ENCODE data around the gene P3H2.

P3H2 gene

DNA sequence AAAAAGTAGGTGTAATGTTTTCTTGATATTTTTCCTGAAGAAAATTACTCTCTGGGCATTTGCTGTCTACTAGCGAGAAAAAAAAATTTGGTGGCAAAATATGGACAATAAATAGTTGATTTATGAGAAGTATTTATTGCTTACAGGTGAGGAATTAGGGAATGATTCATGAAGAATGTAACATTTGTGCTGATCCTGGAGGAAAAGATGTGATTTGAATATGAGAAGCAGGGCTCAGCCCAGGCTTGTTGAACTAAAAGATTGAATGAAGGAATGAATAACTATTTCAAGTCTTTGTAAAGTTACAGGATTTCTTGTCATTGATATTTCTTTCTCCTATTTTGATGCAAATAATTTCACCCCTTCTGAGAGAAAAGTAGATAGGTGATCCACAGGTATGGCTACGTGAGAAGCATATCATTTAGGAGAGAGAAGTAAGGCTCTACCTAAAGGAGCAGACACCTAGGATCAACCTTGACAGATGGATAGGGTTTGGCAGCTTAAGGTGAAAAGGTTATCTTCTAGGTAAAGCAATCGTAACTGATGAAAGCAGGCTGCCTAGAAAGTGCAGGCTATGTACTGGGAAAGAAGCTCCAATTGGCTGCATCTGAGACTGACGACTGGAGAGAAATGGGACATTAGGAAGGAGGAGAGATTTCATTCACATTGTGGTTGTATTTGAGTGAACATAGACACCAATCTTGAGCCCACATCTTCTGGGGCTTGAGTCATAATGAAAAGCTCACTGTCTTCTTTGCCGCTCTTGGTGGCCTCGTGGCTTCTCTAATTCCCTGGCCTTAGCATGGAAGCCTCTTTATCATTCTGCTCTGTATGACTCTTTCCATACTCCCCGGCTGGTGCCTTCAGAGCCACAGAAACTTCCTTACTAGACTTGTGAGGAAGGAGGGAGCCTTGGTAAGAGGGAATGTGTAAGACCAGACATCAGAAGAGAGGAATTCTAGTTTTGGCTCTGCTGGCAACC lies 106.5 kb downstream of the P3H2 start:
- DNase-seq = no peak

DNA sequence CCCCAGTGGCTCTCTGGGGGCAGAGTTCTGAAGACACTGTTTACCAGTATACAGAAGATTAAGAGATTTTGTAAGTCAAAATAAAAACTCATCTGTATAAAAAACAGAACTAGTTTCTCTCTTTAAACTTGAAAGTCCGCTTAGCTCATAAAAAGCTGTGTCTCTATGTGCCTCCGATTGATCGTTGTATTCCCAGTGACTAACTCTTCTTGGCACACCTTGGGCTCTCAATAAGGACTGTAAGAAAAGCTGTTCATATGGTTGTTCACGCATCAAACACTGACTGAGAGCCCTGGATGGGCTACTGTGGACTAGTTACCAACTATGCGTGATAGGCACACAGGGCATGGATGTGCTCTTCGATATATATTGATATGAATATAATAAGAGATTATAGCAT lies 107.9 kb downstream of the P3H2 start:
- no peak for DNase-seq

DNA sequence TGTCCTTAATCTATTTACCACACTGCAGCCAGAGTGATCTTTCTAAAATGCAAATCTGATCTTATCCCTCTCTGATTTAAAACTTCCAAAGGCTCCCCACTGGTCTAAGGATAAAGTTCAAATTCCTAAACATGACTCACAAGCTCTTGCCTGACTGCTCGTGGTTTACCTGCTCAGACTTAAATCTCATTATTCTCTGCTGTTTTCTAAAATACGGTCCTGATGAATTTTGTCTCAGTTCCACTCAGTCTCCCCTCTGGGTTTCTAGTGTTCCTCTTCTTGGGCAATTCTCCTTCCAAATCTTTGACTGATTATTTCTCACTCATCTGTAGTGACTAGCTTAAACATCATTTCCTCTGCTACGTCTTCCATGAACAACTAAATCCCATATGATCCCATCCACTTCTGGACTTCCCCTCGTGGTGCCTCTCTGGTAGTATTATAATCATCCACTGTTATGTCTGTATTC lies 108.3 kb downstream of the P3H2 start:
- no peak for DNase-seq

DNA sequence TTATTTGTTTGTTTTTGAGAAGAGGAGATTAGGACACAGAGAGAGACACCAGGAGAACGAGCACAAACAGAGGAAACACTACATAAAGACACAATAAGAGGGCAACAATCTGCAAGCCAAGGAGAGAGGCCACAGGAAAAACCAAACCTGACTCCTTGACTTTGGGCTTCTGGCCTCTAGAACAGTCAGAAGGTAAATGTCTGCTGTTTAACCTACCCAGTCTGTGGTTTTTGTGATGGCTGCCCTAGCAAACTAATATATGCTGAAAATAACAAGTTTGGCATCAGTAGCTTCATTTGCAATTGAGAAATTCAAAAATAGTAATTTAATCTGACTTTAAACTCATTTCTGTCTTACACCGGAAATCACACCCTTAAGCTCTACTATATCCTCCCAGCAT lies 110.2 kb downstream of the P3H2 start:
- DNase-seq = no peak

DNA sequence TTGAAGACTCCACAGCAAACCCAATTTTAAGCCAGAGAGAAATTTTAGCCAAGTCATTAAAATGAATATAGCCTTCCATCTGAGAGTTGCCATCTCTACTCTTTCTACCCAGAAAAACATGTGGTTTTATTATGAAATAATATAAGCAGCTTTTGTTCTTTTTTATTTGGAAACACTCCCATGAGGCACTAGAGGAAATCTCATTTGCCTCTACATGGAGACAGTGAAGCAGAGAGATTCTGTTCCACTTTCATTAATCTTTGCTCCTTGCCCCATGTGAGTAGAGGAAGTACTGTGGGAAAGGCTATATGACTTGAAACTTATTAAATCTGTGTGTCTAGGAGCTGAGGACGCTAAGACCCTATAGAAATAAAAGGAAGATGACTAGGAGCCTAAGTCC lies 111.1 kb downstream of the P3H2 start:
- DNase-seq = no peak

DNA sequence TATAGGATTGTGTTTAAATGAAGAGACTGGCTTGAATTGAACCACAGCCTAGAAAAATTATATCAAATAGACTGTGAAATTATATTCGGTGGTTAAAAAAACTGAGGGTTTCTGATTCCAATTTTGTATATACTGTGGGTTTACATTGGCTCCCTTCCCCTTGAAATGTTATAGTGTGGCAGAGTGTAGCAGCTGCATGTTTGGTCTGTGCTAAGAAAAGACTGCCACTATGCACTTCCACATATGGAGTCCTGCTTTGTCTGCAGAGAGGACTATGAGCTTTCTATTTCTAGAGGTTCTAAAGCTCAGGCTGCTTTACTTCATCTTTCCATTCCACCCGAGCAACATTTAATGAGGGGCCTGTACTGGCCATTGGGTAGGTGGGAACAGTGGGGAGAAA lies 112.3 kb downstream of the P3H2 start:
- no peak for DNase-seq

DNA sequence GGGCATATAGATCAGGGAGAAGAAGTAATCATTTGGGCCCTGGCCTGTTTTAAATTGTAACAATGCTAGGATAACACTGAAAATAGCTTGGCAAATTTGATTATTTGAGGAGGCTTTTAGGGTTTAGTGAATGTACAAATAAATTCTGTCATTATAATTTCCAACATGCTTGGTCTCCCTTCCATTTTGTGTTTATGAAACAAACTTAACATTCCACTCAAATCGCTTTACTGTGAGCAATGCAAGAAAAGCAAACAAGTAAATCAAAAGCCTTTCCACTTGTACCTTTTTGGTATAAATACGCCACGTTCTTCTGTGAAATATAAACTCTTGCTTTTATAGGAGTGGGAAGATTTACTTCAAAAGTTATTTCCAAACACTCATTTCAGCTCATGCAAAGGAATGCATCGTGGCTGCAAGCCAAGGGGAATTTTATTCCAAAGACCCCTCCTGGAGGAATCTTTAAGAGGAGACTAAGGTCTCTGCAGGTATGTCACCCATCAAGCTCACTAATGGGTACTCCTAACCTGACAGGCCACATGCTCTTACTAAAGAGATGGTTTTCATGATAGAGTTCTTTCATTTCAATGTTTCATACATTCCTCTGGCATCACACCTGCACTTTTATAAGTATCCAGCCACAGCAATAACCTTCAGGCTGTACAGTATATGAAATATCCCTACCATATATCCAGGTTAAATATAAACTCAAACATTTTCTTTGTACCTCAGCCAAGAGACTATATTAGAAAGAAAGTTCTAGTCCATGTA lies 115.2 kb downstream of the P3H2 start:
- DNase-seq = no peak

DNA sequence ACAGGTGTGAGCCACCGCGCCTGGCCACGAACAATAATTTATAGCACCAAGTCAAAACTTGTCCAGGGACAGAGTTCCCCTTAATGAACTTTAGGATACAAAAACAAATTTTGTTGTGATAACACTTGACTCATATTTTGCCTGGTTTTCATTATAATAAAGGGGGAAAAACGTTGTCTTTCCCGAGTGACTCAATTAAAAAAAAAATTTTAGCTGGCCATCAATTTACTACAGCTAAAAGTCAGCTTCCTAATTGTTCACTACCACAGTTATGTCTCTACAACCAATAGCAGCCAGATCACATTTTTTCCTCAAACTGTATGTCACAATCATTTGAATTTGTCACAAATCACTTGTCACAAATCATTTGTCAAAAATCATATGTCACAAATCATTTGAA lies 116.0 kb downstream of the P3H2 start:
- no peak for DNase-seq

DNA sequence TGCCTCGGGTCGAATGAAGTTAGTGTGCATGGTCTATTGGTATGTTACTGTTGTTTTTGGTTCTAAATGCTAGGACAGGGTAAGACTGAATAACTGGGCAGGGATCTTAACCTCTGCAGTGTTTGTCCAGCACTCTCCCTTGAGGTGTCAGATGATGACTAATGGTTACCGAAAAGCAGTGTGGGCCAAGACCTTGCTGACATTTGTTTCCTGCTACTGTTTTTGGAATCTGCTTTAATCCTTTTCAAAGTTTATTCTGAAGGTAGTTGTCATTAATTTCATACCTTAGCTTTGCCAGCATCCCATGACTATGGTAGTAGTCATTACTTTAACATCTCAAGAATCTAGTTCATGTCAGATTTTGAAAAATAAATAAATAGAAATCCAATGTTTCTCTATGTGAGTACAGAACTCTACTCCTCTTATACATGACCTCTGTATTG lies 117.0 kb downstream of the P3H2 start:
- no peak for DNase-seq

DNA sequence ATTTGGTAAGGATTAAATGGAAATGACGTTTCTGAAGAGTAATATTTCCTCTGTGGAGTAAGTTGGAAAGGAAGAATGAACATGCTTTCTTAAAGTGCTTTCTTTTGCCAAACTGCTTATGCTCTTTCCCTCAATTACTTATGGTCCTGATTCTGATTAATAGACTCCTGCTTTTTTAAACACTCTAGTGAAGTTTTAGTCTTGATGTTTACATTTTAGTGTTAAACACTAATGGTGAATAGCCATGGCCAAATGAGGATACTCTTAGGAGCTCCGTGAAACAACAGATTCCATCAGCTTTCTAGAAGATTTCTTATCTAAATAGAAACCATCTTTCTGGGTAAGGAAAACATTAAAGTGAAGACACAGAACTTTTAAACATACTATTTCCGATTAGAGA lies 117.6 kb downstream of the P3H2 start:
- DNase-seq = no peak

DNA sequence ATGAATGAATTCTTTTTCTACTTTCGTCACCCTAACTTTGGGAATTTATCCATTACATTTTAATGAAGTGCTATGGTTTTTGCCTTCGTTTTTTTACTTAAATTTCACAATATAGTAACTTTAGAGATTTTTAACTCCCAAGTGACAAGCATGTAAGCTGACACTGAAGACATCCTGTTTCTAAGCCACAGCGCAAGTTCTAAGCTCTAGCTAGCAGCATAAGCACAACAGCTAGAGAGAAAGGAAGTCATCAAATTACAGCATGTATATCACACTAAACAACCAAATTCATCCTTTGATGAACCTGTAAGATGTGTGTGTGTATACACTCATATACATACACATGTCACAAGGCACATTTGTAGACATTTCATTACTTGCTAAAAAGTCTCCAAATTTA lies 119.3 kb downstream of the P3H2 start:
- no peak for DNase-seq

DNA sequence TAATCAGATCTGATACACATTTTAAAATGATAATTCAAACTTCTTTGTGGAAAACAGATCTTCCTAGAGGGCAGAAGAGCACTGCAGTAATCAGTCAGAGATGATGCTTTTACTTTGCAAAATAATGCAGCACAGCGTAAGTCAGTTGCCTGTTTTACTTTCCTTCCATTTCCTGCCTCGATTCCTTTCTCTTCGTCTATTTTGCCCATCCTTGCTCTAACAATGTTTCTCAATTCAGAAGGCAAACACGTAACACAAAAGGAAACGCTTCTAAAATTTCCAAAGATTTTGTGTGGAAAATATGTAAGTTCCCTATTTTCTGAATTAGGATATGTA lies 119.9 kb downstream of the P3H2 start:
- DNase-seq = no peak

DNA sequence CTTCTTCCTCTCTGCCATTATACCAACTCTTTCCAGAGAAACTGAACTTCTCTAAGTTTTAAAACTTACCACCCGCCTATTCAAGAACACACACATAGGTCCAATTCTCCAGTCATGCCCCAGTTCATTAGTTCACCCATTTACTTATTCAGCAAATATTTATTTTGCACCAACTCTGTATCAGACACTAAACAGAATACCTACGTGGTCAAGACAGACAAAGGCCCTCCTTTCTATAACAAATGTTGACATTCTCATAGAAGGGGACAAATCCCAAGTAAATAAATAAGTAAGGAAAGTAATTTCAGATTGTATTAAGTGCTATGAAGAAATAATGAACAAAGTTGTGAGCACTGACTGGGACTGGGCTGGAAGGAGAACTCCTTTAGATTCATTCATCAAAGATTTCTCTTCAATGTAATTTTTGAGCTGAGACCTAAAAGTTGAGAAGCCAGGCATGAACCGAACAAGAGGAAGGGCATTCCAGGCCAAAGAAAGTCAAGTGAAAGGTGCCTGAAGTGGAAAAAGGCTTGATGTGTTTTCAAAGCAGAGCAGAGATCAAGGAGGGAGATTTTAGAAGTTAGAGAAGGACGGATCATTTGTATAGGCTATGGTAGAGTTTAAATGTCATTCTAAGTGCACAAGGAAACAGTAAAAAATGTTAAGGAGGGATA lies 120.4 kb downstream of the P3H2 start:
- no peak for DNase-seq

DNA sequence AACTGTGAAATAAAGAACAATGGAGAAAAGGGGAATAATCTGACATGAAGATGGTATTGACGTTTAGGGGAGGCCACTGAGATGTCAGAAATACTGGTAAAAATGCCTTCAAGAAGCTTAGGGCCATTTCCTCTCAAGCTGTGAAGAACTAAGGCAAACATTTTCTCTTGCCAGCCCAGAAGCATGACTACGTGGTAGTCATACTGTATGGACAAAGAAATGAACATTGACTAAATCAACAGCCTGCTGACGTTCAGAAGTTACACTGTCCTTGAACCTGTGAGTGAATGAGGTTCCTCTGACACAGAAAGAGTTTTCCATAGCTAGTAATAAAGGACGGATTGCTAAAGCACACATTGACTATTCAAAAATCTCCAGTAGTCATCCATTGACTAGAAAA lies 121.0 kb downstream of the P3H2 start:
- DNase-seq = no peak

DNA sequence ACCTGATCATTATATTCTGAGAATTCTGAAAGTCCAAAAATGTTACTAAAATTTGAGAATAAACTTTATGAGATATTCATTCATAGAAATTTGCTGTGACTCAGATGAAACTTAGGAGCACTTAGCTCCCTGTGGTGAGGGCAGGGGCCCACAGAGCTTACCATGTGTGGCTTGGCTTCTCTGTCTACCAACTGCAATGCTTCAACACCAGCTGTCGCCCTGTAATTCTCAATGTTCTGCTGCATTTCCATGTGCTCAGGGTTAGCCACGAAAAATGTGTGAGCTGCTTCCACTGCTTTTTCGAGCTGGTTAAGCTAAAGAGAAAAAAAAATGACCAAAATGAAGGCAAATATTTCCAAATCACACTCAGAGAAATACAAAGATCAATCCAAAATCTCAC lies 125.6 kb downstream of the P3H2 start:
- DNase-seq = no peak

DNA sequence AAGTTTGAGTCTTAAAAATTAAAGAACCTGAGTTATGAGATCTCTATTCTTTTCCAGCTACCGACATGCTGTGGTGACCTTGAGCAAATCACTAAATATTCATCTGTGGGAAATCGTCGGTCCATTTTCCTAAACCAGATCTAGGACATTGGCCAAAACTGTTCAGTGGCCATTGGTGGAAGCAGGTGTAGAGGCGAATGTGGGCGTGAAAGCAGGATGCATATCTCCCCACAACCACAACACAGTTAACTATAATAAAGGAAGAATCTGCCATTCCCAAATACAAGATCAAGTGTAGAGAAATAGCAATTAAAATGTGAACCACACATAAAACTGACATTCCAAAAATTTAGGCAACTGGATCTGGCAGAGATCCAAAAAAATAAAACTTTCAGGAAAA lies 129.9 kb downstream of the P3H2 start:
- DNase-seq = no peak

DNA sequence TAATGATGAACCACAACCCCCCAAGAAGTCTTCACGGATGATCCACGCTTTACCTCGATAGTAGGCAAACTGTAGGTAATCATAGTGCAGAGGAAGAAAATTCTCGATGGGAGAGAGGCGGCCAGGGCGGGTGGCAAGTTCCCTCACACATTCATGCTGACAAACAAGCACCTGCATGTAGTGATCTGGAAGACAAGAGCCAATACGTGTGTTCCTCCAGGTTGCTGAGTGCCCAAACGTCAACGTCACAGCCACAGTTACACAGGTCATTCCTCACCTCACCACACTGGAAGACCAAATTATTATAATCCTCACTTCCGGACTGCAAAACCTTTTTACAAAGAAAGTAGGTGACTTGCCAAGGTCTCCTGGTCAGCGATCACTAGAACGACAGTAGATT lies 131.8 kb downstream of the P3H2 start:
- DNase-seq = no peak

DNA sequence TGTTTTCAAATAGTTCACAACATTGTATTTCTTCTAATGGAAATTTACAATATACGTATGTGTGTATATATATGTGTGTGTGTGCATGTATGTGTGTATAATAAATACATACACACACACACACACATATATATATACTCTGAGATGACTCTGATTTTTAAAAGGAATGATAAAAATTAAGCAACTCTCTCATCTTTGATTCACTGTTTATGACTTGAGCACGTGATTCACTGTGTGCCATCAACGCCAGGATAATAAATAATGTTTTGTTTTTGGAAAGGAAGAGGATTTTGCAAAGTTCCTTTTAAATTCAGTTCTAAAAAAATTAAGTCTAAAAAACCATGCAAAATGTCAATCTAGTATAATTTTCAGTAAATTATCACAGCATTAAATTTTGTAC lies 132.4 kb downstream of the P3H2 start:
- DNase-seq = no peak

DNA sequence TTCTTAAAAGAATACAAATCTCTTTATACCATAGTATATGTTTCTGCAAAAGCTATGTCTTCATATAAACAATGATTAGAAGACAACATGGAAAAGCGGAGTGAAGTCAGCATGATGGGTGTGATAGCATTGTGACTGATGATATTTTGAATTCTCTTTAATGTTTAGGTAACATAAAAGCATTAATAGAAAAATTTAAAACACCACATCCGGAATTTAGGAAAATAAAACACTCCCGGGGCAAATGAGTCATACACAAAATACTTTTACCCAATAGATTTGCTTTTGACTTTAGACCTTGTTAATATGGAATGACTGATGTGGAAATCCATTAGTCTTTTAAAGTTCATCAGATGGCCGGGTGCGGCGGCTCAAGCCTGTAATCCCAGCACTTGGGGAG lies 134.7 kb downstream of the P3H2 start:
- DNase-seq = no peak

DNA sequence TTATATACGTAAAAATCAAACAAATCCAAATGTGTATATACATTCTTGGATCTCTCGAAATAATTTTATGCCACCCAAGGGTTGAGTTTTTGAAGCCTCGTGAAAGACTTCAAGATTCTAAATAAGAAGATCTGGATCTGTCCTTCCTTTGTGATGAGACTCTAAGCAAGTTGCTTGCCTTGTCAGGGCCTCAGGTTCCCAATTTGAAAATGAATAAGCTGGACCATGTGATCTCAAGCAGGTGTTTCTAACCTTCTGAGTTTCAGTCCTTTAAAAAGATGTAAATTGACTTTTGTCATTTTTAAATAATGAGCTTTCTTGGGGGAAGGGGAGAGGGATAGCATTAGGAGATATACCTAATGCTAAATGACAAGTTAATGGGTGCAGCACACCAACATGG lies 137.1 kb downstream of the P3H2 start:
- DNase-seq = no peak

DNA sequence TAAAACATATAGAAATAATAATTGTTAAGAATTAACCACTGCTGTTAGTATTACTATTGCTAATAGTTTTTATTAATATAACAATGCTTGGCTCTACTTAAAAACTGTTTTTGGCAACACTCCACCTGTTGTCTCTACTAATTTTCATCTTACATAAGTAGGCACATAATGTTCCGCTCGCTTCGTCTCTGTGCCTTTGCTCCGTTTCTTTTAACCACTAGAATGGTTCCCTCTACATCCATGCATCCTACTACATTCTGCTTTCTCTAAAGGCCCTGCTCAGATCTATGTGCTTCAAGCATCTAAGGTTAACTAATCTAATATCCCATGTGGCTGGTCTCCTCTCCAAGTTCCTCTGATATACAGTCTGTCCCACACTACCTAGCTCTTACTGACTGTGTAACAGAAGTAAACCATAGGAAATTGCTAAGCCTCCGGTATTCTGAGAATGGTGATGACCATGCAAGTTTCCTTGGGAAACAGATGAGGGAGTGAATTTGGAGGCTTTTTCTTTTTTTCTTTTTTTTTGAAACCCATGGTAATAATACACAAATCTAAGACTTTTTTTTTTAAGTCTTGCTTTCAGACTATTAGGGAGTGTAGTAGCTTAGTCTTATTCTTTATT lies 138.3 kb downstream of the P3H2 start:
- DNase-seq = no peak

DNA sequence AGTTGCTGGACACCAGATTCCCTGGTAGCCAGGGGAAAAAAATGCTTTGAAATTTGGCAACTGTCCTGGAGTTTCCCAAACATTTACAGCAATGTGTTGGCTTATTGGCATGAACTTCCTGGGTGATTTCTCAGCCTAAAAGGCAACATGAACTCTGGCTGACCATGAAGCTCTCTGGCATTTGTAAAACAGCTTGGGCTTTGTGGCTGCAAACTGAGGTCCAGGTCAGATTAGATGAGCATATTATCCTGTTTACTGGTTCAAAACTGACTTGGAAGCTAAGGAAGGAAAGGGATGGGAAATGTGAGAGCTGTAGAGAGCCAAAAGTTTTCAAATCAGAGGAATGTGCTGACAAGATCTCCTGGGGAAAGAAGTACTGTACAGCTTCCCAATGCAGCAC lies 139.0 kb downstream of the P3H2 start:
- no peak for DNase-seq

DNA sequence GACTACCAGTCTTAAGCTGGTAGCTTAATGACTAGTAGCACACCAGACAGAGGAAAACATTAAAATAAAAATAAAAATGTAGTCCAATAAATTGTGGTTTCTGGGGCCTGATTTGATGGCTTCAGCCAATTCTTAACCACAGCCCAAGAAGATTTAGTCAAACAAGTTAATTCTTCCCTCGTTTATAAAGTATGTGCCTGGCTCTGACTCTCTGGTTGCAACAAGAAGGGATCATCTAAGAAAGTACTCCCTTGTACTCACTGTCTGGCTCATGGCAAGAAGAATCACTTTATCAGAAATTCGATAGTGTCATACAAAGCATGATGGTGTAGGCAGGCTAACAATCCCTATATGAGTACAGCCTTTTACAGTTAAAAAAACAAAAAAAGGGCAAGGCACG lies 141.9 kb downstream of the P3H2 start:
- DNase-seq = no peak

Measured in cerebellar nuclear complex (tissue), 1 donor.